ENCODE results near the gene BPGM.

Gene BPGM

GRCh38 chr7:134720091-134720935 lies 73.7 kb downstream of the BPGM start:
- DNase-seq (ENCODE audit: low read depth) = no peak

GRCh38 chr7:134721171-134721570 lies 74.5 kb downstream of the BPGM start:
- DNase-seq (ENCODE audit: low read depth) = no peak

GRCh38 chr7:134722786-134723322 lies 76.2 kb downstream of the BPGM start:
- DNase-seq (ENCODE audit: low read depth) = no peak

- DNase-seq (ENCODE audit: low read depth) = no peak
Measured at GRCh38 chr7:134723892-134724291, 77.2 kb downstream of the BPGM start.

- no peak for DNase-seq (ENCODE audit: low read depth)
Measured at GRCh38 chr7:134724606-134725005, 78.0 kb downstream of the BPGM start.

GRCh38 chr7:134726581-134726980 lies 79.9 kb downstream of the BPGM start:
- no peak for DNase-seq (ENCODE audit: low read depth)

GRCh38 chr7:134727711-134728110 lies 81.1 kb downstream of the BPGM start:
- DNase-seq (ENCODE audit: low read depth) = no peak
